ENCODE data around the gene PLSCR3. TPM values are rescaled to one million over a fixed set of nuclear protein-coding genes. Genes with fewer than 3 reads are reported as not detected.

Gene PLSCR3
- total RNA-seq, 2 experiments from 2014 or later = 15.3 to 23.1 TPM

DNA sequence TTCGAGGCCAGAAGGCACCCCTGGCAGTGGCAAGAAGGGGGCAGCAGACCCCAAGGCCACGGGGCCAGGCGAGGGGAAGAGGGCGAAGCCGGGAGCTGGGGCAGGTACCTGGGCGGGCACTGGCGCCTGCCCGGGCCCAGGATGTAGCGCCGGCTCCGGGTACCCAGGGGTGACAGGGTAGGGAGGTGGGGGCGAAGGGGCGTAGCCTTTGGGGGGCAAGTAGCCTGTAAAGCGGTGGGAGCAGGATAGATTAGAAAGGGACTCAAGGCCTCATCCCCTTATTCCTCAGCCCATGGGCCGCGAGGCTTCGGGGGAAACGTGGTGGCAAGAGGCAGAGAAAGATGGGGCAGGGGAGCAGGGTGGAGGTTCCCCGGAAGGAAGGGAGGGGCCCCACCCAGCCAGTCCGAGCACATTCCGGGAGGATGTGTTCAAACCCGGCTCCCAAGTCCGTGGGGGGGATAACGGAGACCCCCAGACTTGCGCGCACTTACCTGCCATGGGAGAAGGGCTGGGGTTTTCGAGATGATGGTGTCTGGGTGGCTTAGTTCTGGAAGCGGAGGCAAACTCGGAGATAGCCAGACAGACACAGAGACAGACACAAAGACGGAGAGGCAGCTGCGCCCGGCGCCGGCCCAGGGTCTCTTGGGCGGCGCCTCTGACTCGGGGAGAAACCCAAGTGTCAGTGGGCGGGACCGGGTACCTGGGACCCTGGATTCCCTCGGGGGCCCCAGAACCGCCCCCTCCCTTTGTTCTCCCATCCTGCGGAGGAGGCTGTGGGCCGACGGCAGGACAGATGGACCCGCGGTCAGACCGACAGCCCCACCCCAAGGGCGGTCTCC, 493 bp downstream of the PLSCR3 start:
- no TSS peak for BruUV-seq (replicated peaks)
- H3K27ac ChIP-seq (ENCODE audit: low read depth, low read length, poor library complexity, severe bottlenecking) = peak overlapping the region; percentile 9
- TF ChIP-seq, protein P1, sequence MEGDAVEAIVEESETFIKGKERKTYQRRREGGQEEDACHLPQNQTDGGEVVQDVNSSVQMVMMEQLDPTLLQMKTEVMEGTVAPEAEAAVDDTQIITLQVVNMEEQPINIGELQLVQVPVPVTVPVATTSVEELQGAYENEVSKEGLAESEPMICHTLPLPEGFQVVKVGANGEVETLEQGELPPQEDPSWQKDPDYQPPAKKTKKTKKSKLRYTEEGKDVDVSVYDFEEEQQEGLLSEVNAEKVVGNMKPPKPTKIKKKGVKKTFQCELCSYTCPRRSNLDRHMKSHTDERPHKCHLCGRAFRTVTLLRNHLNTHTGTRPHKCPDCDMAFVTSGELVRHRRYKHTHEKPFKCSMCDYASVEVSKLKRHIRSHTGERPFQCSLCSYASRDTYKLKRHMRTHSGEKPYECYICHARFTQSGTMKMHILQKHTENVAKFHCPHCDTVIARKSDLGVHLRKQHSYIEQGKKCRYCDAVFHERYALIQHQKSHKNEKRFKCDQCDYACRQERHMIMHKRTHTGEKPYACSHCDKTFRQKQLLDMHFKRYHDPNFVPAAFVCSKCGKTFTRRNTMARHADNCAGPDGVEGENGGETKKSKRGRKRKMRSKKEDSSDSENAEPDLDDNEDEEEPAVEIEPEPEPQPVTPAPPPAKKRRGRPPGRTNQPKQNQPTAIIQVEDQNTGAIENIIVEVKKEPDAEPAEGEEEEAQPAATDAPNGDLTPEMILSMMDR (conservative IDR thresholded peaks at IDR 0.05; ENCODE audit: low read length) = no peak
- no peak for TF ChIP-seq EZH2phosphoT487 (IDR thresholded peaks at IDR 0.05; ENCODE audit: borderline replicate concordance, low read depth, low read length)
- H3K4me3 ChIP-seq (ENCODE audit: low read depth, low read length, poor library complexity, severe bottlenecking) = peak overlapping the region; percentile 72
- no peaks in the 10 kb centered on the region for H3K9me3 ChIP-seq (ENCODE audit: low read length)
- peaks cover 12% of the 10 kb centered on the region; the same call in 1 of the 2 replicates for H3K36me3 ChIP-seq (ENCODE audit: insufficient read depth, low read length)
- POLR2A ChIA-PET = interaction anchor here (0.6 to 1.0 kb wide), 4 partner anchors 9 to 272 kb away, joined by 3 to 7 read pairs (median 3); partner anchors contain the start of gene TMEM256
- H4K20me1 ChIP-seq (ENCODE audit: insufficient read depth, low read length) = no peaks in the 10 kb centered on the region
- no peaks in the 10 kb centered on the region for H3K9me2 ChIP-seq (ENCODE audit: insufficient read depth, low read length)
- DNase-seq (ENCODE audit: low spot score) = peak; percentile 69
- intact Hi-C loops (cut with micrococcal nuclease; ENCODE audit: unreplicated experiment) = no loop called here
- H3K4me2 ChIP-seq (ENCODE audit: low read length) = peak overlapping the region; percentile 80
- H2AFZ ChIP-seq (ENCODE audit: low read length) = peak overlapping the region; percentile 63; the same call in 1 of the 2 replicates
- CTCF ChIA-PET (ENCODE audit: unreplicated experiment) = interaction anchor here (0.6 kb wide), 1 partner anchor 38 kb away, joined by 3 read pairs; no protein-coding TSS in a partner anchor
- H3K79me2 ChIP-seq (ENCODE audit: insufficient read depth, low read depth, low read length) = no peaks in the 10 kb centered on the region
- peaks cover 9% of the 10 kb centered on the region for H3K4me1 ChIP-seq (ENCODE audit: insufficient read depth, low read length, poor library complexity, severe bottlenecking)

DNA sequence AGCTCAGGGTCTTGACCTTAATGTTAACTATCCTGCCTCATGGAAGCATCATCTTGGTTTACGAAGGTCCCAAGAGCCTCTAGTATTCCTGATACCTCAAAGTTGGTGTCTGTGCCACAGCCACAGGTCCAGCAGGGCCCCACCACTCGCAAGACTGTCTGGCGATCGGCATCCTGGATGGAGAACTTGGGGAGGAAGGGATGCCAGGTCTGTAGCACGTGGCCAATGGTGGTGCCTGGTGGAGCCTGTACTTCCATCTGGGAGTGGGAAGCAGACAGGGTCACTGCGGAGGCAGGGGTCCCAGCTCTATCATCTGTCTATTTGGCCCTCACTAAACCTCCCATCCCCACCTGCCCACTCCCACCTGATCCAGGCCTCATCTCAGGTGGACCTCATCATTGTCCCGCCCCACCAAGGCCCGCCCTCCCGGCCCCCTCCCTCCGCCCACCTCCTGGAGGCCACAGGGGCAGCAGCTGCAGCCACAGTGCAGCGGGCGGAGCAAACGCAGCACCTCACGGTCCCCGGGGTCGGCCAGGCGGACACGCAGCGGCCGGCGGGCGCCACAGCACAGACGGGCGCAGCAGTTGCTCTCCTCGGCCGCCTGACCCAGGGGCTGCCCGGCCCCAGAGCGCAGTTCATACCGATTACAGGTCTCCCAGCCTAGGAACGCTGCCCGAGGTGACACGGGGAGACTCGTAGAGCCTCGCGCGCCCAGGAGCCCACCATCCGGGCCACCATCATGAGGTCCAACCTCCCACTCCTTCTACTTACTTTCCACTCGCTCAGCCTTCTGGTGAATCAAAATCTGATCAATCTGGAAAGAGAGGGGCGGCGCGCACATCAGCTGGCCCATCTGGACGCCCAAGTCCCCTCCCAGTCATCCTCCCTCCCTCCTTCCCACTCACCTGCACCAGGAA, 1.4 kb downstream of the PLSCR3 start:
- no peaks in the 10 kb centered on the region for H4K20me1 ChIP-seq (ENCODE audit: insufficient read depth, low read length)
- H3K4me3 ChIP-seq (ENCODE audit: low read depth, low read length, poor library complexity, severe bottlenecking) = peak overlapping the region; percentile 72
- no peak overlapping the region for H3K27ac ChIP-seq (ENCODE audit: low read depth, low read length, poor library complexity, severe bottlenecking)
- peaks cover 12% of the 10 kb centered on the region; the same call in 1 of the 2 replicates for H3K36me3 ChIP-seq (ENCODE audit: insufficient read depth, low read length)
- peaks cover 9% of the 10 kb centered on the region for H3K4me1 ChIP-seq (ENCODE audit: insufficient read depth, low read length, poor library complexity, severe bottlenecking)
- peak overlapping the region; percentile 80 for H3K4me2 ChIP-seq (ENCODE audit: low read length)
- H3K9me3 ChIP-seq (ENCODE audit: low read length) = no peaks in the 10 kb centered on the region
- H2AFZ ChIP-seq (ENCODE audit: low read length) = peak overlapping the region; percentile 63; the same call in 1 of the 2 replicates
- intact Hi-C loops (cut with micrococcal nuclease; ENCODE audit: unreplicated experiment) = no loop called here
- ChIA-PET POLR2A (interaction anchor here (0.6 kb wide), 2 partner anchors 30 to 136 kb away, joined by 3 read pairs; no protein-coding TSS in a partner anchor), CTCF (ENCODE audit: unreplicated experiment) (no interaction called here)
- TF ChIP-seq, protein P1 (conservative IDR thresholded peaks at IDR 0.05; ENCODE audit: low read length) = no peak
- TF ChIP-seq EZH2phosphoT487 (IDR thresholded peaks at IDR 0.05; ENCODE audit: borderline replicate concordance, low read depth, low read length) = no peak
- DNase-seq (ENCODE audit: low spot score) = no peak
- no peaks in the 10 kb centered on the region for H3K9me2 ChIP-seq (ENCODE audit: insufficient read depth, low read length)
- no peaks in the 10 kb centered on the region for H3K79me2 ChIP-seq (ENCODE audit: insufficient read depth, low read depth, low read length)
- BruUV-seq (replicated peaks) = no TSS peak

Data from OCI-LY7 (cell line).